Measurements from ENCODE around the gene ZNF672. TPM values are rescaled to one million over a fixed set of nuclear protein-coding genes. Genes with fewer than 3 reads are reported as not detected.
A peak's percentile ranks its signal among the peaks of the same experiment; 100 is the strongest.

Gene ZNF672
- total and polyA plus RNA-seq, 2 of the 13 experiments (the other 11 are each of a cell fraction or from before 2014, with no cell fraction given), result 17.2 to 22.9 TPM

DNA sequence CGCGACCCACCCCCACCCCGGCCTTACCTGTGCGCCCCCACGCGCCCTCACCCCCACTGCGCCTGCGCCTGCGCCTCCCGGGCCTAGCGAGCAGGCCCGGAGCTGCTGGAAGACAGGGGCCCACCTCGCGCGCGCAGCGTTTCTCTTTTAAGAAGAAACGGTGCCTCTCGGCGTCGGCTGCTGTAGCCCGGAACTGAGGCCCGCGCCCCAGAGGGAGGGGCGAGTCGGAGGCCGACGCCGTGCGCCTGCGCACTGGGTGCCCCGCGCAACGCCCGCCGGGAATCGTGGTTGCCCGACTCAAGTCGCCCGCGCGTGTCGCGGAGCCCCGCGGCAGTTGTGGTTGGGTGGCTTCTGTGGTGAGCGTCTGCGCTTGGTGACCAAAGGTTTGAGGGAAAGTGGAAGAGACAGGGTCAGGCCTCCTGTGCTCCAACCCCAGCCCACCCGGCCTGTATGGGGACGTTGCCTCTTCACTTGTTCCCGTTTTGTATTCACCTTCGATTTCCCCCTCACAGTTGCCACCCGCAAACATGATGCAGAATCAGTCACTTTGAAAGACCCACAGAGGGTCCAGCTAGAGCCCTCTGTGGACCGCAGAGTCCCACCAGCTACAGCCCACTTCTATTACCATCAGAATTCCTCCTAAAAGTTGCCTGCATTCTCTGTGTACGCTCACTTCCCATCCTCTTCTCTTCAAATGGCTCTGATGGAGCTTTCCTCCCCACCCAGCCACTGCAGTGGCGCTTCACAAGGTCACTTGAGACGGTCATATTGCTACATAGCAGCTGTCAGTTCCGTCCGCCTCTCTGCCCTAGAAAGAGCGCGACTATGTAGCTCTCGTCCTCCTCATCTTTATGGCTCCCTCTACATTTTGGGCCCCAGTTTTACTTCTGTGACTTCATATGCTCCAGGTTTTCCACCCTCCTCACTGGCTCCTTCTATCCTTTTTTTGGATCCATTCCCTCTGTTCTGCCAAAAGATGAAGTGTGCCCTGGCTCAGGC lies 21.2 kb downstream of the ZNF672 start, which contains the start of gene ZNF692 (continued):
- TF ChIP-seq ZNF331 (CRISPR knock-in tag; IDR thresholded peaks at IDR 0.05), result peak; percentile 70; the same call in 1 of the 2 replicates
- TF ChIP-seq HNRNPUL1 (IDR thresholded peaks at IDR 0.05; ENCODE audit: low read depth, low read length), result no peak
- no peak; the same call in 1 of the 2 replicates for TF ChIP-seq ZNF839 (CRISPR knock-in tag; IDR thresholded peaks at IDR 0.05; ENCODE audit: borderline replicate concordance)
- TF ChIP-seq RBM39 (IDR thresholded peaks at IDR 0.05; ENCODE audit: low read depth, low read length, poor library complexity, severe bottlenecking), result peak; percentile 55
- TF ChIP-seq, protein P1, sequence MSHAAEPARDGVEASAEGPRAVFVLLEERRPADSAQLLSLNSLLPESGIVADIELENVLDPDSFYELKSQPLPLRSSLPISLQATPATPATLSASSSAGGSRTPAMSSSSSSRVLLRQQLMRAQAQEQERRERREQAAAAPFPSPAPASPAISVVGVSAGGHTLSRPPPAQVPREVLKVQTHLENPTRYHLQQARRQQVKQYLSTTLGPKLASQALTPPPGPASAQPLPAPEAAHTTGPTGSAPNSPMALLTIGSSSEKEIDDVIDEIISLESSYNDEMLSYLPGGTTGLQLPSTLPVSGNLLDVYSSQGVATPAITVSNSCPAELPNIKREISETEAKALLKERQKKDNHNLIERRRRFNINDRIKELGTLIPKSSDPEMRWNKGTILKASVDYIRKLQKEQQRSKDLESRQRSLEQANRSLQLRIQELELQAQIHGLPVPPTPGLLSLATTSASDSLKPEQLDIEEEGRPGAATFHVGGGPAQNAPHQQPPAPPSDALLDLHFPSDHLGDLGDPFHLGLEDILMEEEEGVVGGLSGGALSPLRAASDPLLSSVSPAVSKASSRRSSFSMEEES (CRISPR knock-in tag; IDR thresholded peaks at IDR 0.05), result no peak; the same call in 1 of the 2 replicates
- no peak for TF ChIP-seq ZNF674 (CRISPR knock-in tag; IDR thresholded peaks at IDR 0.05; ENCODE audit: low read depth)
- 0 out of 2 replicates have a peak, but pooled peaks have one; percentile 33 for TF ChIP-seq ZNF724P (CRISPR knock-in tag; IDR thresholded peaks at IDR 0.05; ENCODE audit: borderline replicate concordance)
- TF ChIP-seq TOPORS (CRISPR knock-in tag; IDR thresholded peaks at IDR 0.05), result peak; percentile 80; the same call in 1 of the 2 replicates
- TF ChIP-seq STAG1 (CRISPR knock-in tag; IDR thresholded peaks at IDR 0.05), result no peak
- TF ChIP-seq, protein P2, sequence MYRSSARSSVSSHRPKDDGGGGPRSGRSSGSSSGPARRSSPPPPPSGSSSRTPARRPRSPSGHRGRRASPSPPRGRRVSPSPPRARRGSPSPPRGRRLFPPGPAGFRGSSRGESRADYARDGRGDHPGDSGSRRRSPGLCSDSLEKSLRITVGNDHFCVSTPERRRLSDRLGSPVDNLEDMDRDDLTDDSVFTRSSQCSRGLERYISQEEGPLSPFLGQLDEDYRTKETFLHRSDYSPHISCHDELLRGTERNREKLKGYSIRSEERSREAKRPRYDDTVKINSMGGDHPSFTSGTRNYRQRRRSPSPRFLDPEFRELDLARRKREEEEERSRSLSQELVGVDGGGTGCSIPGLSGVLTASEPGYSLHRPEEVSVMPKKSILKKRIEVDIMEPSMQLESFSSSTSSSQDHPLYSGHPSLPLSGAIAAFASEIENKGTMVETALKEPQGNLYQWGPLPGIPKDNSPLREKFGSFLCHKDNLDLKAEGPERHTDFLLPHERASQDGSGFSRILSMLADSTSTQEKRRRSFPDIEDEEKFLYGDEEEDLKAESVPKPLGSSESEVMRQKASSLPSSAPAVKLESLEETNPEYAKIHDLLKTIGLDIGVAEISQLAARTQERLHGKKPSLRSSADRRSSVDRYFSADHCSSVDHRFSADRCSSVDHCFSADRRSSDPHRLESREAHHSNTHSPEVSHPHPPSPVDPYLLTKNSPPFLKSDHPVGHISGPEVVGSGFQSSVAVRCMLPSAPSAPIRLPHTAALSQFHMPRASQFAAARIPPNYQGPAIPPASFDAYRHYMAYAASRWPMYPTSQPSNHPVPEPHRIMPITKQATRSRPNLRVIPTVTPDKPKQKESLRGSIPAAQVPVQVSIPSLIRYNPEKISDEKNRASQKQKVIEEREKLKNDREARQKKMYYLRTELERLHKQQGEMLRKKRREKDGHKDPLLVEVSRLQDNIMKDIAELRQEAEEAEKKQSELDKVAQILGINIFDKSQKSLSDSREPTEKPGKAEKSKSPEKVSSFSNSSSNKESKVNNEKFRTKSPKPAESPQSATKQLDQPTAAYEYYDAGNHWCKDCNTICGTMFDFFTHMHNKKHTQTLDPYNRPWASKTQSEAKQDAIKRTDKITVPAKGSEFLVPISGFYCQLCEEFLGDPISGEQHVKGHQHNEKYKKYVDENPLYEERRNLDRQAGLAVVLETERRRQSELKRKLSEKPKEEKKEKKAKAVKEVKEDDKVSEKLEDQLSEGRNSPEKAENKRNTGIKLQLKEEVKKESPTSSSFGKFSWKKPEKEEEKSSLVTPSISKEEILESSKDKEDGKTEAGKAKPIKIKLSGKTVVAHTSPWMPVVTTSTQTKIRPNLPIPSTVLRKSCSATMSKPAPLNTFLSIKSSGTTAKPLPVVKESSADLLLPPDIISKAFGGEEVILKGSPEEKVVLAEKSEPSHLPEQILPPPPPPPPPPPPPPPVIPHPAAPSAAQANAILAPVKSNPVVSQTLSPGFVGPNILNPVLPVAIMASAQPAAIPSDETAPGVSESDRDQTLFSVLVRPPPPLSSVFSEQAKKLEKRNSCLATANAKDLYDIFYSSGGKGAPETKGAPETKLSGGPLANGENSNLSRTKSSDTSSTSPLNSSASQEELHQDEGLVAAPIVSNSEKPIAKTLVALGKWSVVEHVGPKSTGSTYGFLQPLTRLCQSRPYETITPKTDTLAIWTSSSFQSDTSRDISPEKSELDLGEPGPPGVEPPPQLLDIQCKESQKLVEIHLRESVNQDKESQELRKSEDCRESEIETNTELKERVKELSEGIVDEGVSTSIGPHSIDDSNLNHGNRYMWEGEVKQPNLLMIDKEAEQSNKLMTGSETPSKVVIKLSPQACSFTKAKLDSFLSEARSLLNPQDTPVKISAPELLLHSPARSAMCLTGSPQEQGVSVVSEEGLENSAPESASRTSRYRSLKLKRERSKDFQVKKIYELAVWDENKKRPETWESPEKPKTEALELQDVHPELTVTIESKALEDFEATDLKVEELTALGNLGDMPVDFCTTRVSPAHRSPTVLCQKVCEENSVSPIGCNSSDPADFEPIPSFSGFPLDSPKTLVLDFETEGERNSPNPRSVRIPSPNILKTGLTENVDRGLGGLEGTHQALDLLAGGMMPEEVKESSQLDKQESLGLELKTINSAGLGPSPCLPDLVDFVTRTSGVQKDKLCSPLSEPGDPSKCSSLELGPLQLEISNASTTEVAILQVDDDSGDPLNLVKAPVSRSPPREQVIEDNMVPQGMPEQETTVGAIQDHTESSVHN (CRISPR knock-in tag; IDR thresholded peaks at IDR 0.05), result no peak
- TF ChIP-seq NFE2 (CRISPR knock-in tag; IDR thresholded peaks at IDR 0.05), result 0 out of 2 replicates have a peak, but pooled peaks have one; percentile 12
- TF ChIP-seq ZSCAN31 (CRISPR knock-in tag; IDR thresholded peaks at IDR 0.05; ENCODE audit: low read depth), result peak; percentile 73
- TF ChIP-seq ZNF337 (CRISPR knock-in tag; IDR thresholded peaks at IDR 0.05; ENCODE audit: borderline replicate concordance, low read depth), result no peak
- no peak for TF ChIP-seq HDAC6 (IDR thresholded peaks at IDR 0.05; ENCODE audit: low read depth, low read length)
- TF ChIP-seq, protein P3, sequence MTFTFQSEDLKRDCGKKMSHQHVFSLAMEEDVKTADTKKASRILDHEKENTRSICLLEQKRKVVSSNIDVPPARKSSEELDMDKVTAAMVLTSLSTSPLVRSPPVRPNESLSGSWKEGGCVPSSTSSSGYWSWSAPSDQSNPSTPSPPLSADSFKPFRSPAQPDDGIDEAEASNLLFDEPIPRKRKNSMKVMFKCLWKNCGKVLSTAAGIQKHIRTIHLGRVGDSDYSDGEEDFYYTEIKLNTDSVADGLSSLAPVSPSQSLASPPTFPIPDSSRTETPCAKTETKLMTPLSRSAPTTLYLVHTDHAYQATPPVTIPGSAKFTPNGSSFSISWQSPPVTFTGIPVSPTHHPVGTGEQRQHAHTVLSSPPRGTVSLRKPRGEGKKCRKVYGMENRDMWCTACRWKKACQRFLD (CRISPR knock-in tag; IDR thresholded peaks at IDR 0.05; ENCODE audit: borderline replicate concordance), result 0 out of 2 replicates have a peak, but pooled peaks have one; percentile 37
- TF ChIP-seq SIN3A (IDR thresholded peaks at IDR 0.05; ENCODE audit: borderline replicate concordance, low read depth, low read length), result peak; percentile 51; the same call in 1 of the 2 replicates
- TF ChIP-seq ZNF816 (CRISPR knock-in tag; IDR thresholded peaks at IDR 0.05; ENCODE audit: borderline replicate concordance), result peak; percentile 54; the same call in 1 of the 2 replicates

Measured in HepG2 (cell line).